KOPT-K1 (cell line): ENCODE measurements around the gene SLC15A1.
"Not testable (repeated sequence)": the region's sequence is repeated elsewhere in the genome, so short reads cannot be mapped to it uniquely, and the experiment has no call there.

Source experiments
- H3K27ac ChIP-seq: fragments of 200-600 bp; sonication (generic); 2 replicates; pipeline ENCODE4 v1.5.1; 2016; ENCODE audit warnings: antibody characterized with exemption, mild to moderate bottlenecking, low read depth, low read length; ENCODE audit not compliant: poor library complexity, severe bottlenecking
- H3K36me3 ChIP-seq: fragments of 200-600 bp; sonication (generic); 2 replicates; pipeline ENCODE4 v1.5.1; 2017; ENCODE audit warnings: antibody characterized with exemption, mild to moderate bottlenecking, low read length, moderate library complexity; ENCODE audit not compliant: insufficient read depth
- H3K9me3 ChIP-seq: fragments of 200-600 bp; sonication (generic); 2 replicates; pipeline ENCODE4 v1.5.1; 2017; ENCODE audit warnings: antibody characterized with exemption, low read length, mild to moderate bottlenecking; ENCODE audit not compliant: insufficient read depth, poor library complexity, severe bottlenecking

Gene SLC15A1

DNA sequence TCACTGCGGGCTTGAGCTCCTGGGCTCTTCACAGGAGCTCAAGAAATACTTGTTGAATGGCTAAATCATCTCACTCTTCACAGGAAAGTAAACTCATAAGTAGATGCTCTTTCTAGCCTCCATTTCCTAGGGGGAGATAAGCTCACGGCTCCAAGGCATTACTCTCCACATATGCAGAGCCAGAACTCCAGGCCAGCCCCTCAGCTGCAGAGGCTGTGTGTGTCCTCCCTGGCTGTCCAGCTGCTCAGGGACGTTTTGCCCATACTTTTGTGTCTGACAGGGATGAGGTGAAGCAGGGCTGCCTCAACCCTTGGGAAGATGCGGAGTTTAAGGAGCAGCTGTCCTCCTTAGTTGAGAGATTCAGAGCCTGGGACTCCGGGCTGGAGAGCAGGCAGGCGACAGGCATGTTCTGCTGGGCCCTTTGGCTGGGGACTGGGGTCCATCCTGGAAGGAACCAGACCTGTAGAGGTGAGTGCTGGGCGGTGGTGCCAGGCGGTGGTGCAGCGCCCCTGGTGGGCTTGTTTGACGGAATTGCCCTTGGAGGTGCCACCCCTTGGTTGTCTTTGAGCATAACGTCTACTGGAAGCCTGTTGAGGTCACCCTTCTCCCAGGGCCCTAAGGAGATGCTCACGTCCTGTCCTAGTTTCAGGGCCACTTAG is 20.5 kb upstream of the SLC15A1 start:
- Histone ChIP-seq H3K27ac (no peak overlapping the region), H3K36me3 (no peaks in the 10 kb centered on the region), H3K9me3 (no peaks in the 10 kb centered on the region)

- Histone ChIP-seq H3K27ac (no peak overlapping the region), H3K9me3 (no peaks in the 10 kb centered on the region), H3K36me3 (no peaks in the 10 kb centered on the region)
Observed at GRCh38 chr13:98771838-98772611, 19.6 kb upstream of the SLC15A1 start.

GRCh38 chr13:98769736-98770135 is 17.3 kb upstream of the SLC15A1 start:
- Histone ChIP-seq H3K9me3 (no peaks in the 10 kb centered on the region), H3K36me3 (no peaks in the 10 kb centered on the region), H3K27ac (no peak overlapping the region)

DNA sequence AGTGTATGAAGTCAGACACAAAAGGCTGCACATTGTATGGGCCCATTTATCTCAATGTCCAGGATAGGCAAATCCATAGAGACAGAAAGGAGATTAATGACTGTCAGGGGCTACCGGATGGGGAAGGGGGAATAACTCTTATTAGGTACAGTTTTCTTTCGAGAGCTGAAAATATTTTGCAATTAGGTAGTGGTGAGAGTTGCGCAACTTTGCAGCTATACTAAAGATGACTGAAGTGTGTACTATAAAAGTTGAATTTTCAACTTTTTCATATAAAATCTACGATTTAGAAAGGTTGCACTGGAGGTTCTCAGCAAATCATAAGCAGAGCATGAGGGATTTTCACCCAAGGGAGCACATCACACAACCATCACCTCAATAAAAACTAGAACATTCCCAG is 16.1 kb upstream of the SLC15A1 start:
- H3K36me3 ChIP-seq: no peaks in the 10 kb centered on the region
- no peak overlapping the region for H3K27ac ChIP-seq
- no peaks in the 10 kb centered on the region for H3K9me3 ChIP-seq

DNA sequence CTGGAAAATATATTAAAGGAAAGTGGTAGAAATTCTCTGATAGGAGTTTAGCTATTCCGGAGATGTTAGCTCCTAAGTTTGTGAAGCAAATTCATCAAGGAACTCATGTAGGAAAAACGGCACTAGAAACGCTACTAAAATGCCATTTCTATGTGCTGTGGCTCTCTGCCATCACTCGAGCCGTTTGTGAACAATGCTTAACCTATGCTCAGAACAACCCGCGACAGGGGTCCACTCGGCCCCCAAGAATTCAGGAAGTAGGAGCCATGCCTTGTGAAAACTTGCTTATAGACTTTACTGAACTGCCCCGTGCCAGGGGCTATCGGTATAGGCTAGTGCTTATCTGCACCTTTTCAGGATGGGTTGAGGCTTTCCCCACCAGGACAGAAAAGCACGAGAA is 14.2 kb upstream of the SLC15A1 start:
- Histone ChIP-seq H3K36me3 (no peaks in the 10 kb centered on the region), H3K9me3 (no peaks in the 10 kb centered on the region), H3K27ac (no peak overlapping the region)

DNA sequence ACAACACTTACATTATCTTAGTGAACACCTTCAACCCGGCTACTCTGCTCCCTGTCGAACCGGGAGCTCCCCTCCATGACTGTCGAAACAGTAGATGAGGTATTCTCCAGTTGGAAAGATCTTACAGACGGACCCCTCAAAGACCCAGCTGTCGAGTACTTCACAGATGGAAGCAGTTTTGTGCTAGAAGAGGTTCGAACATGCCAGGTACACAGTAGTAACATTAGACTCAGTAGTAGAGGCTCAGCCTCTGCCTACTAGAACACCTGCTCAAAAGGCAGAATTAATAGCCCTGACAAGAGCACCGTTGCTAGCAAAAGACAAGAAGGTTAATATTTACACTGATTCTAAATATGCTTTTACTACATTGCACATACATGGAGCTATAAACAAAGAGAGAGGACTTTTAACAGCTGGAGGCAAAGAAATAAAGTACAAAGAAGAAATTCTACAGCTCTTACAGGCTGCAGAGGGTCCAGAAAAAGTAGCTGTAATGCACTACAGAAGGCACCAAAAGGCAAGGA is 13.6 kb upstream of the SLC15A1 start:
- no peaks in the 10 kb centered on the region for H3K36me3 ChIP-seq
- peaks cover under 1% of the 10 kb centered on the region for H3K9me3 ChIP-seq
- H3K27ac ChIP-seq: no peak overlapping the region

DNA sequence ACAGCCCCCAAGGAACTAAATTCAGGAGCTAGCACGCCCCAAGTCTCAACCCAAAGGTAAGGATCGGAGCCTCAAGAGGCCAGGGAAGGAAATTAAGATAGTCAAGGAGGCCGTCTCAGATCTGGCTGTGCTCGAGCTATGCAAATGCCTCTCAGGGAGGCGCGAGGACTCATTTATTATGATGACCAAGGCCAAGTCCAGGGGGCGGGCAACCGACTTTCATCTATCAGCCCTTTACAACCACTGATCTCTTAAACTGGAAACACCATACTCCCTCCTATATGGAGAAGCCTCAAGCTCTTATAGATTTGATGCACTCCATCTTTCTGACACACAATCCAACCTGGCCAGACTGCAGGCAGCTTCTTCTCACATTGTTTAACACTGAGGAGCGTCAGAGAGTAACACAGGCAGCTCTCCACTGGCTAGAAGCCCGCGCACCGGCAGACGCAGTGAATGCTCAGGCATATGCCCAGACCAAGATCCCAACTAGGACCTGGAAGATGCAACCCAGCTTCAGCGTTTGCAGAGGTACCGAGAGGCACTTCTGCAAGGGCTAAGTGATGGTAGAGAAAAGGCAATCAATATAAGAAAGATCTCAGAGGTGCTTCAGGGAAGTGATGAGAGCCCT is 9.6 kb upstream of the SLC15A1 start:
- Histone ChIP-seq H3K9me3 (peaks cover 11% of the 10 kb centered on the region), H3K36me3 (no peaks in the 10 kb centered on the region), H3K27ac (no peak overlapping the region)

DNA sequence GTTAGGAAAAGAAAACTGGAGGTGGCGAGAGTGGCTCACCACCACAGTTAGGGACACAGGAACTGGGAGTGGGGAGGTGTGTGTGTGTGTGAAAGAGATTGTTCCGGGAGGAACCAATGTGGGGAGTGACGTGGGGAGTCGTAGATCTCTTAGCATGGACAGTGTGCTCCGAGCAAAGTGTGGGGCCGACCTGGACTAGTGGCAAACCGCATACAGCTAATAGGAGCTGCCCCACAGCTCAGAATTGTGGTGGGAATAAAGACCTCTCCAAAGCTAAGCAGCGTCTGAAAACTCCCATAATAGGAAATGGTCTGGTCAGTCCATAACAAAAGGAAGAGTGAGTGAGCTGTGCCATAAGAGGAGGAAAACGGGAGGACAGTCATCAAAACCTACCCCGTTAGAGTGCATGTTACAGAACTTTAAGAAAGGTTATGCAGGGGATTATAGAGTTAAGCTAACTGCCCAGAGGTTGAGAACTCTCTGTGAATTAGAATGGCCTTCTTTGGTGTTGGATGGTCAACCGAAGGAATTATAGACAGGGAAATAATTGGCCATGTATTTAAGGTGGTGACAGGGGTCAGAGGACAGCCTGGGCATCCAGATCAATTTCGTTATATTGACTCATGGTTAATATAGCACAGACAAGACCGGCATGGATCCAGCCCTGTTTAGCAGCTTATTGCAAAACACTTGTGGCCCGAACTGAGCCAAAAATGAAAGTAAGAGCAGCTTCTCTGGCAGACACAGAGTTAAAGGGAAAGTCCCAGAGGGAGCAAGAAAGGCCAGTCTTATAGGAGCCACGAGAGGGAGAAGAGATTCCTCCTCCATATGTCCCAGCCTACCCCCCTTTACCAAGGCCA is 8.9 kb upstream of the SLC15A1 start:
- Histone ChIP-seq H3K36me3 (no peaks in the 10 kb centered on the region), H3K9me3 (peaks cover 11% of the 10 kb centered on the region), H3K27ac (no peak overlapping the region)

- Histone ChIP-seq H3K9me3 (peaks cover 14% of the 10 kb centered on the region), H3K27ac (no peak overlapping the region), H3K36me3 (no peaks in the 10 kb centered on the region)
Observed at GRCh38 chr13:98755729-98756128, 3.3 kb upstream of the SLC15A1 start.

DNA sequence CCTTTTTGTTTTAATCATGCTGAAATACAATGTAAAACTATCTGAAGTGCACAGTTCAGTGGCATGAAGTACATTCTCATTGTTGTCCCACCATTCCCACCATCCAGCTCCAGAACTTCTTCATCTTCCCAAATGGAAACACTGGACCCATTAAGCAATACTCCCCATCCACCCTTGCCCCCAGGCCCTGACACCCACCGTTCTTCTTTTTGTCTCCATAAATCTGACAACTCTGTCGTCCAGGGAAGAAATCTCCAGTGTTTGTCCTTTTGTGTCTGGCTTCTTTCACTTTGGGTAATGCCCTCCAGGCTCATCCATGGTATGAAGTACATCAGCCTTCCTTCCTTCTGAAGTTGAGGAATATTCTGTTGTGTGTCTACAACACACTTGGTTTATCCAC is 2.6 kb upstream of the SLC15A1 start:
- no peak overlapping the region for H3K27ac ChIP-seq
- H3K36me3 ChIP-seq: no peaks in the 10 kb centered on the region
- peaks cover 8% of the 10 kb centered on the region for H3K9me3 ChIP-seq

DNA sequence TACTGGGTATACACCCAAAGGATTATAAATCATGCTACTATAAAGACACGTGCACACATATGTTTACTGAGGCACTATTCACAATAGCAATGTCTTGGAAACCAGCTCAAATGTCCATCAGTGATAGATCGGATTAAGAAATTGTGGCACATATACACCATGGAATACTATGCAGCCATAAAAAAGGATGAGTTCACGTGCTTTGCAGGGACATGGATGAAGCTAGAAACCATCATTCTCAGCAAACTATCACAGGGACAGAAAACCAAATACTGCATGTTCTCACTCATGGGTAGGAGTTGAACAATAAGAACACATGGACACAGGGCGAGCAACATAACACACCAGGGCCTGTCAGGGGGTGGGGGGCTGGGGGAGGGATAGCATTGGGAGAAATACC is 2.0 kb upstream of the SLC15A1 start:
- not testable (repeated sequence) for H3K36me3 ChIP-seq, H3K27ac ChIP-seq, H3K9me3 ChIP-seq

DNA sequence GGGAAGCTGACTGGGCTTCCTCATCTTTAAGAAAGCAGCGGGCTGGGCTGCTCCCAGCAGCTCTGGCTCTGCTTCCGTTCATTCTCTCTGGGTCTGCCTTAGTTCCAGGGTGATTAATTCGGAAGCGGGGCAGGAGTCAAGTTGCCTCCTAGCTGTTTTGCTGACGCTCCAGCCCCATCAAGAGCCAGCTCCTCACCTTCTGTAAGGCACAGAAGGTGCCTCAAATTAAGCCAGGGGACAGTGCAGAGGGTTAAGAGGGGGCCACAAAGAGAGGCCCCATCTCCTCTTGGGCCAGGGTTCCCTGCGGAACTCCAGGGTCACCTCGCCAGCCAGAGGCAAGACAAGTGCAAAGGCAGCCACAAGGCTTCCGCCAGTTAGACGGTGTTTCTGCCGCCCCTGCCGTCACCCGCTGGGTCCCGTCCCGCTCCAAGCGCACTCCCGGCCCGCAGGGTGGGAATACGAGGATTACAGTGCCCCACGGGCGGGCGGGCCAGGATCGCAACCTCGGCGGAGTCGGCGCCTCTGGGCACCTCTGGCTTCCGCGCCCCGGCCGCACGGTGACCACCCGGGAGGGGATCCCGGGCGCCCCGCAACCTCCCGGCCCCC is 508 bp downstream of the SLC15A1 start:
- Histone ChIP-seq H3K27ac (no peak overlapping the region), H3K9me3 (peaks cover 7% of the 10 kb centered on the region), H3K36me3 (no peaks in the 10 kb centered on the region)

- Histone ChIP-seq H3K27ac (no peak overlapping the region), H3K9me3 (peaks cover 7% of the 10 kb centered on the region), H3K36me3 (no peaks in the 10 kb centered on the region)
Observed at GRCh38 chr13:98751367-98751782, 1.1 kb downstream of the SLC15A1 start.

- H3K9me3 ChIP-seq: peaks cover 7% of the 10 kb centered on the region
- H3K27ac ChIP-seq: no peak overlapping the region
- H3K36me3 ChIP-seq: no peaks in the 10 kb centered on the region
Observed at GRCh38 chr13:98749501-98749900, 3.0 kb downstream of the SLC15A1 start.
